ENCODE measurements around the gene DNTTIP2.
A peak's percentile ranks its signal among the peaks of the same experiment; 100 is the strongest.
"Not testable (repeated sequence)": the region's sequence is repeated elsewhere in the genome, so short reads cannot be mapped to it uniquely, and the experiment has no call there.

DNTTIP2 gene

GRCh38 chr1:93878889-93879586 lies at the start of gene DNTTIP2:
DNTTIP2 (minus strand) TSS chr1:93879206; CDS start chr1:93879148, 58 bp downstream.
- DNase-seq = peak; percentile 93

DNA sequence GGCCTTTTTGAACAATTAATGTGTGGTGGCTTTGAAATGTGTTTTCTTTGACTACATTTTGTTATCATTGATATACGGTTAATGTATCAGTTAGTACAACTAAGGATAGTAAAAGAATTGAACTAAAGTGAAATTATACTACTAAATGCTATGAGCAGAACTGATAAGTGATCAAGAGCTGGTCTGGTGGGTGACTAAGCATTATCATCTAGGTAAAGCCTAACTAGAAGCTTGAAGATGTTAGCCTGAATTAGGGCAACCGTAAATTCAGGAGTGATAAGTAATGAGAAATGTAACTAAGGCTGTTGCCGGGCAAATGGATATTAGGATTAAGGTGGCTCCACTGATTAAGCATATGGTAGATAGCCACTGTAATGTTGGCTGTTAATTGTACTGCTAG lies 46.2 kb upstream of the DNTTIP2 start:
- DNase-seq = peak; percentile 27

GRCh38 chr1:93919780-93920179 lies 40.8 kb upstream of the DNTTIP2 start:
- DNase-seq = no peak

DNA sequence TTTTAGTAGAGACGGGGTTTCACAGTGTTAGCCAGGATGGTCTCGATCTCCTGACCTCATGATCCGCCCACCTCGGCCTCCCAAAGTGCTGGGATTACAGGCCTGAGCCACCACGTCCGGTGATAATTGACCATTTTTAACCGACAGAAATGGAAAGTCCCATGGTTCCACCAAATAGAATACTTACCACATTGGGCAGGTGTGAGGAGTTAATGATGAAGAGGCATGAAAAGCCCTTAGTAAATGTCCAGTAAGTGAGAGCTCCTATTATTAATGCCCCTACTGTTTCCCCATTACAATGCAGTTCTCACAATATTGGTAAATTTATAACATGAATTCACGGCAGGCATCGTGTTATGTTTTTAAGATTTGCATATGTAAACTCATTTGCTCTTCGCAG lies 38.3 kb upstream of the DNTTIP2 start:
- DNase-seq = no peak

DNA sequence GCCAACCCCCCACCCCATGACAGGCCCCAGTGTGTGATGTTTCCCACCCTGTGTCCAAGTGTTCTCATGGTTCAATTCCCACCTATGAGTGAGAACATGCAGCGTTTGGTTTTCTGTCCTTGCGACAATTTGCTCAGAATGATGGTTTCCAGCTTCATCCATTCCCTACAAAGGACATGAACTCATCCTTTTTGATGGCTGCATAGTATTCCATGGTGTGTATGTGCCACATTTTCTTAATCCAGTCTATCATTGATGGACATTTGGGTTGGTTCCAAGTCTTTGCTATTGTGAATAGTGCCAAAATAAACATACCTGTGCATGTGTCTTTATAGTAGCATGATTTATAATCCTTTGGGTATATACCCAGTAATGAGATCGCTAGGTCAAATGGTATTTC lies 31.9 kb upstream of the DNTTIP2 start:
- not testable (repeated sequence) for DNase-seq

DNA sequence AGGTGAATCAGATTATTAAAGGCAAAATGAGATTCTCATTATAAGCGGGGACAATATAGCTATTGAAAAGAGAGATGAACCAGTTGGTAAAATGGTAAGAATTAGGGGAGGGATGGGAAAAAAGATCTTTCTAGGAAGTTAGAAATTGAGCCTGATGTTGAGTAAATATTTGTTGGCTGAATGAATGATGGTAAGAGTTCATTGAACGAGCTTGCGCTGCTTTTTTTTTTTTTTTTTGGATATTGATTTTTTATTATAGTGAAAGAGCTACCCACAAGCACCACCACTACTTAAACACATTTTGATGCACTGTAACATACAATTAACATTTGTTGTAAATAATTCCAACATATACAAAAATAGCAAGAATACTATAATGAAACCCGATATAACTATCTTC lies 31.3 kb upstream of the DNTTIP2 start:
- no peak for DNase-seq

GRCh38 chr1:93909146-93910050 lies 30.4 kb upstream of the DNTTIP2 start, which contains the start of gene GCLM:
GCLM (minus strand) TSS chr1:93909430; CDS start chr1:93909163, 267 bp downstream.
- DNase-seq = peak; percentile 95

GRCh38 chr1:93908394-93909145 lies 29.6 kb upstream of the DNTTIP2 start:
- peak; percentile 55 for DNase-seq

- peak; percentile 57 for DNase-seq
These were observed 28.7 kb upstream of the DNTTIP2 start for GRCh38 chr1:93907718-93908117.

DNA sequence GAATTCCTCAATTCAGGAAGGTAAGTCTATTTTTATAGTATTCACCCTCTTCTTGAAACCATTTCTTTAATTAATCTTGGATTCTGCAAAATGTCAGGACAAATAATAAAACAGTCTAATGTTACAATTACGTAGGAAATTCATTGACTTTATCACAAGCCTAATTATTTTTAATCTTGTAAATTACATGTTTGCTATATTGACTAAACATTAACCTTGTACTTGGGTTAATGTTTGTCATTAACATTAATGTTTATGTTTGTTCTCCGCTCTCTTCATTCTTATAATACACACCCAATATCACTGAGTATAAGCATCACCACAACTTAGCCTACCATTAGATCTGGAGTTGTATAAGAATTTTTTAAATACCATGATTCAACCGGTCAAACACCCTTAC lies 27.5 kb upstream of the DNTTIP2 start:
- DNase-seq = no peak

GRCh38 chr1:93905734-93906133 lies 26.7 kb upstream of the DNTTIP2 start:
- peak; percentile 18 for DNase-seq

DNA sequence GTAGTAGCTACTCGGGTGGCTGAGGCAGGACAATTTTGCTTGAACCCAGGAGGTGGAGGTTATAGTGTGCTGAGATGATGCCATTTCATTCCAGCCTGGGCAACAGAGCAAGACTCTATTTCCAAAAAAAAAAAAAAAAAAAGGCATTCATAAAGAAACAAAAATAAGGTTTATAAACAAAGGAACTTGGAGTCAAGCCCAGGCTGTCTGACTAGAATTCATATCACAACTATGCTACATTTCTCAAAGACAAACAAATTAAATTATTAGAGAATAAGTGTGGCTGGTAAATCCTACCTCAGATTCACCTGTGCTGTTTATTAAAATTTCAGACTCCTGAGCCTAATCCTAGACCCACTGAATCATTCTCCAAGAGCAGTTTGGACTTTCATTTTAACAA lies 26.0 kb upstream of the DNTTIP2 start:
- no peak for DNase-seq

DNA sequence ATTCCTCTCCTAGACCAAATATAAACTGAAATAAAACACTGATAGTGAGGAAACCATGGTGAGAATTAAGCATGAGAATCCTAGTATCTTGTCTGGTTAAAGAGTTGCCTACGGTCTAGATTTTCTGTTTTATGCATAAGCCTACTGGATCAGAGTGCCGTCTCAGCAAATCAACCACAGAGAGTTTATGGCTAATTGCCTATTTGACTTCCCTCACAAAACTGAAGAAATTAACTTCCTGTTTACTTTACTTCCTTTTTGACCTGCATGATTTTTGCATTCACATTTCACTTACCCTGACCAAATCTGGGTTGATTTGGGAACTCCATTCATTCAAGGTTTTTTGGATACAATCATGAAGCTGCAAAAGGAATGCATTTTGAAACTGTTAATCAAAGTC lies 25.2 kb upstream of the DNTTIP2 start:
- no peak for DNase-seq

DNA sequence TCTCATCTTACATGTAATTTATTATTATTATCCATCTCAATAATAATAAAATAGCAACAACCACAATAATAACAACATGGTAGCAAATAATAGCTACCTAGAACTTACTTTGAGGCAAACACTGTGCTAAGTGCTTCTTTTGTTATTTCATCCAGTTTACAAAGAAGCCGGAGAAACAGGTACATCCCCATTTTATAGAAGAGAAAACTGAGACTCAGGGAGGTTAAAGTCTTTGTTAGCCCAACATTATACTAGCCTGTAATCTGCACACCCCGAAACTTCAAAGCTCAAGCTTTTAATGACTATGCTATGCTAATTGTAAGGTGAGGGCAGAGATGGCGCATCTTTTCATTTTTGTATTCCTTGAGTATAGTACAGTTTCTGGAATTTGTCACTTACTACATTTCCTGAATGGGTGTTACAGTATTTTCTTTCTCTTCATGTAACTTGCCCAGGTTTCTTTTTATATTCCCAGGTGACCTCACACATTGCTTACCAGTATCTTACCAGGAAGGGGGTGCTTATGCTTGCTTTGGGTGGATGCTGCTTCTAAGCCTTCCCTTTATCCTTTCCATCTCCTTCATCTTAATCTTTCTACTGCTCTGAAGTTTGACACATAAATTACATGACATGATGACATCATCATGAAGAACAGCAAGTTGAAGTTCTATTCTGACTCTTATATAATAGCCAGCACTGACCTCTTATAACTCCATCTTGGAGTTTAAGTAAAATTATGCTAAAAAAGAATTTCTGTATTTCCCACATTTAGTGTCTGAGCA lies 21.9 kb upstream of the DNTTIP2 start:
- no peak for DNase-seq

GRCh38 chr1:93899543-93900207 lies 20.7 kb upstream of the DNTTIP2 start:
- DNase-seq = no peak

- no peak for DNase-seq
These were observed 9.9 kb upstream of the DNTTIP2 start for GRCh38 chr1:93888900-93889299.

GRCh38 chr1:93882269-93882668 lies 3.3 kb upstream of the DNTTIP2 start:
- no peak for DNase-seq

- no peak for DNase-seq
These were observed 1.7 kb upstream of the DNTTIP2 start for GRCh38 chr1:93880731-93881130.

DNA sequence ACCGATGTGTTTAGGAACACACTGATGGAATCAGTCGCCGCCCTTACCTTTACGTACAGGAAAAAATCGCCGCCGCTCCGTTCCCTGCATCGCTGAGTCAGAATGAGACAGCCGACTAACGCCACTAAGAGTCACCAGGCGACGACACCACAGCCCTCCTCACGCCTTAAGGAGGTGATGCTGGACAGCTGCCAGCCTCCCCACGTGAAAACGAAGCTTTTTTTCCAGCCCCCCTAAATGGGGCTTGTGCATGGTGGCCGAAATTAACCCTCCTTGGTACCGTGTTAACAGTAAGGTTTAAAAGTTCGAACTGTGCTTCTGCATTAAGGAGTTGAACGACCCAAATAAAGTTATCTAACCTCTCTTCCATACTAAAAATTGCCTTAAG lies 511 bp downstream of the DNTTIP2 start:
- peak; percentile 72 for DNase-seq

DNA sequence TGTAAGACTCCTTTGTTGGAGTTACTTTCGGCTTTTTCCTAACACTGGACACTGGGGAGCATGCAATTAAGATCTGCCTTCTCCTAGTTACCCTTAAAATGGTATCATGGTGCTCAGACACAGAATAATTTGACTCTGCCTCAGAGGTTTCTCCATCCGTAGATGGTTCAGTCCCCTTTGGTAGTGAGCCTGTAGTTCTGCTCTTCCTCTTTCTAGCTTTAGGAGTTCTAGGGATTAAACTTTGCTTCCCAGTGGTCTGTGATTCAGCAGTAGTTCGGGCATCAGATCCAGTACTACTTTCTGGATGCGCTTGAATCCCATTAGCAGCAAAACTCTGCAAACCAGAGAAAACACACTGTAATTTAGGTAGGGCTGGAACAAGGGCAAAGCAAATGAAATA lies 1.5 kb downstream of the DNTTIP2 start:
- DNase-seq = no peak

GRCh38 chr1:93876244-93876643 lies 2.8 kb downstream of the DNTTIP2 start:
- no peak for DNase-seq
